ENCODE results near the gene EID1.

DNA sequence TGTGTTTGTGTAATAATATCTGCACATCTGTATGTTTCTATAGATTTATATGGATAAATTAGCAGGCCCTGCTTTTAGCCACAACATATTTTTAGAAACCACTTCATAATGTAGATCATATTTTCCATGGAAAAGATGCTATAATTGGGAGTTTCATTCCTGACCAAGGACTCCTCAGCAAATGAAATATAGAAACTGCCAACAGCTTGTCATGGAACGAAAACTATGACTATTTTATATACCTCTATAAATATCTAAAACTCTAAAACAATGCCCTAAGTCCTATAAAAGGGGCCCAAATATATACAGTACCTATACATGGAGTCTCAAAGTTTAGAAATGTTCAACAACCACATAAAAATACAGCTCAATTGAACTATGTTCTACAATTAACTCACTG is 27.9 kb downstream of the EID1 start:
- TF ChIP-seq, protein P1, sequence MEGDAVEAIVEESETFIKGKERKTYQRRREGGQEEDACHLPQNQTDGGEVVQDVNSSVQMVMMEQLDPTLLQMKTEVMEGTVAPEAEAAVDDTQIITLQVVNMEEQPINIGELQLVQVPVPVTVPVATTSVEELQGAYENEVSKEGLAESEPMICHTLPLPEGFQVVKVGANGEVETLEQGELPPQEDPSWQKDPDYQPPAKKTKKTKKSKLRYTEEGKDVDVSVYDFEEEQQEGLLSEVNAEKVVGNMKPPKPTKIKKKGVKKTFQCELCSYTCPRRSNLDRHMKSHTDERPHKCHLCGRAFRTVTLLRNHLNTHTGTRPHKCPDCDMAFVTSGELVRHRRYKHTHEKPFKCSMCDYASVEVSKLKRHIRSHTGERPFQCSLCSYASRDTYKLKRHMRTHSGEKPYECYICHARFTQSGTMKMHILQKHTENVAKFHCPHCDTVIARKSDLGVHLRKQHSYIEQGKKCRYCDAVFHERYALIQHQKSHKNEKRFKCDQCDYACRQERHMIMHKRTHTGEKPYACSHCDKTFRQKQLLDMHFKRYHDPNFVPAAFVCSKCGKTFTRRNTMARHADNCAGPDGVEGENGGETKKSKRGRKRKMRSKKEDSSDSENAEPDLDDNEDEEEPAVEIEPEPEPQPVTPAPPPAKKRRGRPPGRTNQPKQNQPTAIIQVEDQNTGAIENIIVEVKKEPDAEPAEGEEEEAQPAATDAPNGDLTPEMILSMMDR (IDR thresholded peaks at IDR 0.05; ENCODE audit: insufficient read depth, low read length): no peak
- TF ChIP-seq, protein P2, sequence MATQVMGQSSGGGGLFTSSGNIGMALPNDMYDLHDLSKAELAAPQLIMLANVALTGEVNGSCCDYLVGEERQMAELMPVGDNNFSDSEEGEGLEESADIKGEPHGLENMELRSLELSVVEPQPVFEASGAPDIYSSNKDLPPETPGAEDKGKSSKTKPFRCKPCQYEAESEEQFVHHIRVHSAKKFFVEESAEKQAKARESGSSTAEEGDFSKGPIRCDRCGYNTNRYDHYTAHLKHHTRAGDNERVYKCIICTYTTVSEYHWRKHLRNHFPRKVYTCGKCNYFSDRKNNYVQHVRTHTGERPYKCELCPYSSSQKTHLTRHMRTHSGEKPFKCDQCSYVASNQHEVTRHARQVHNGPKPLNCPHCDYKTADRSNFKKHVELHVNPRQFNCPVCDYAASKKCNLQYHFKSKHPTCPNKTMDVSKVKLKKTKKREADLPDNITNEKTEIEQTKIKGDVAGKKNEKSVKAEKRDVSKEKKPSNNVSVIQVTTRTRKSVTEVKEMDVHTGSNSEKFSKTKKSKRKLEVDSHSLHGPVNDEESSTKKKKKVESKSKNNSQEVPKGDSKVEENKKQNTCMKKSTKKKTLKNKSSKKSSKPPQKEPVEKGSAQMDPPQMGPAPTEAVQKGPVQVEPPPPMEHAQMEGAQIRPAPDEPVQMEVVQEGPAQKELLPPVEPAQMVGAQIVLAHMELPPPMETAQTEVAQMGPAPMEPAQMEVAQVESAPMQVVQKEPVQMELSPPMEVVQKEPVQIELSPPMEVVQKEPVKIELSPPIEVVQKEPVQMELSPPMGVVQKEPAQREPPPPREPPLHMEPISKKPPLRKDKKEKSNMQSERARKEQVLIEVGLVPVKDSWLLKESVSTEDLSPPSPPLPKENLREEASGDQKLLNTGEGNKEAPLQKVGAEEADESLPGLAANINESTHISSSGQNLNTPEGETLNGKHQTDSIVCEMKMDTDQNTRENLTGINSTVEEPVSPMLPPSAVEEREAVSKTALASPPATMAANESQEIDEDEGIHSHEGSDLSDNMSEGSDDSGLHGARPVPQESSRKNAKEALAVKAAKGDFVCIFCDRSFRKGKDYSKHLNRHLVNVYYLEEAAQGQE (IDR thresholded peaks at IDR 0.05; ENCODE audit: insufficient replicate concordance, low read depth): no peak
- TF ChIP-seq POLR2AphosphoS5 (IDR thresholded peaks at IDR 0.05; ENCODE audit: low read depth) (no peak), GABPA (IDR thresholded peaks at IDR 0.05; ENCODE audit: low read depth) (no peak), SPI1 (IDR thresholded peaks at IDR 0.05; ENCODE audit: borderline replicate concordance, low read depth) (no peak)

Measured in HL-60 (cell line).